HG03432 (cell line): ENCODE measurements around the gene TNS3.
"Not testable (repeated sequence)": the region's sequence is repeated elsewhere in the genome, so short reads cannot be mapped to it uniquely, and the experiment has no call there.

Experiments
- ATAC-seq: cut with Tn5 transposase; IDR thresholded peaks from one replicate; pipeline ENCODE4 v1.9.1; 2021; ENCODE audit warnings: mild to moderate bottlenecking, moderate library complexity; ENCODE audit not compliant: unreplicated experiment

TNS3 gene

GRCh38 chr7:47603514-47604255 is 21.8 kb upstream of the TNS3 start:
- ATAC-seq, result not testable (repeated sequence)

GRCh38 chr7:47602272-47603004 is 20.5 kb upstream of the TNS3 start:
- ATAC-seq, result no peak

- no peak for ATAC-seq
Measured at GRCh38 chr7:47601881-47602249, 20.0 kb upstream of the TNS3 start.

GRCh38 chr7:47601119-47601880 is 19.4 kb upstream of the TNS3 start:
- peak; percentile 71 for ATAC-seq

- ATAC-seq, result peak; percentile 65
Measured at GRCh38 chr7:47600199-47601118, 18.5 kb upstream of the TNS3 start.

GRCh38 chr7:47597379-47597778 is 15.5 kb upstream of the TNS3 start:
- ATAC-seq, result no peak

GRCh38 chr7:47596502-47597202 is 14.7 kb upstream of the TNS3 start:
- no peak for ATAC-seq

- ATAC-seq, result no peak
Measured at GRCh38 chr7:47594406-47594805, 12.5 kb upstream of the TNS3 start.

- no peak for ATAC-seq
Measured at GRCh38 chr7:47591655-47592572, 10.0 kb upstream of the TNS3 start.

- no peak for ATAC-seq
Measured at GRCh38 chr7:47591089-47591654, 9.3 kb upstream of the TNS3 start.

- ATAC-seq, result not testable (repeated sequence)
Measured at GRCh38 chr7:47590215-47590614, 8.3 kb upstream of the TNS3 start.

GRCh38 chr7:47588704-47589225 is 6.9 kb upstream of the TNS3 start:
- no peak for ATAC-seq

- ATAC-seq, result no peak
Measured at GRCh38 chr7:47587976-47588375, 6.1 kb upstream of the TNS3 start.

- no peak for ATAC-seq
Measured at GRCh38 chr7:47587351-47587750, 5.4 kb upstream of the TNS3 start.

- ATAC-seq, result no peak
Measured at GRCh38 chr7:47586925-47587324, 5.0 kb upstream of the TNS3 start.

GRCh38 chr7:47586161-47586670 is 4.3 kb upstream of the TNS3 start:
- not testable (repeated sequence) for ATAC-seq

- no peak for ATAC-seq
Measured at GRCh38 chr7:47584536-47584895, 2.6 kb upstream of the TNS3 start.
